ENCODE measurements around the gene SV2C. TPM values are rescaled to one million over a fixed set of nuclear protein-coding genes. Genes with fewer than 3 reads are reported as not detected.

SV2C gene
- total RNA-seq, 2 donors from 2014 or later = not detected

- Mint-ChIP-seq H3K9me3 (no peaks in the 10 kb centered on the region), H3K36me3 (ENCODE audit: low read depth) (no peaks in the 10 kb centered on the region), H3K27ac (no peak overlapping the region), H3K27me3 (ENCODE audit: insufficient read depth) (no peaks in the 10 kb centered on the region), H3K4me3 (no peak overlapping the region), H3K4me1 (no peaks in the 10 kb centered on the region)
- no peaks in the 10 kb centered on the region for H3K36me3 ChIP-seq (ENCODE audit: control insufficient read depth, insufficient read depth, low read length)
- DNase-seq = no peak
- no peaks in the 10 kb centered on the region for H3K9me3 ChIP-seq (ENCODE audit: control insufficient read depth, low read length)
- H3K9ac ChIP-seq (ENCODE audit: extremely low read depth, low read length, poor library complexity, severe bottlenecking) = no peak overlapping the region
- H3K27ac ChIP-seq (ENCODE audit: low read depth, low read length) = no peak overlapping the region
- no peaks in the 10 kb centered on the region for H3K27me3 ChIP-seq (ENCODE audit: control insufficient read depth, insufficient read depth, low read length, poor library complexity, severe bottlenecking)
- no peak overlapping the region for H3K4me3 ChIP-seq (ENCODE audit: low read length)
- no peak for TF ChIP-seq CTCF (conservative IDR thresholded peaks at IDR 0.05)
- WGBS, 2 experiments (ENCODE audit: insufficient coverage in 1 of 2, insufficient read length in 1 of 2) = 88 to 100% methylated on average over 1 to 3 of the region's 3 CpGs
- H3K4me1 ChIP-seq (ENCODE audit: control insufficient read depth, insufficient read depth, low read length) = no peaks in the 10 kb centered on the region
Measured at GRCh38 chr5:76154009-76154690, 71.0 kb downstream of the SV2C start.

- Histone ChIP-seq H3K27ac (ENCODE audit: low read depth, low read length) (no peak overlapping the region), H3K9me3 (ENCODE audit: control insufficient read depth, low read length) (no peaks in the 10 kb centered on the region), H3K4me1 (ENCODE audit: control insufficient read depth, insufficient read depth, low read length) (no peaks in the 10 kb centered on the region), H3K36me3 (ENCODE audit: control insufficient read depth, insufficient read depth, low read length) (no peaks in the 10 kb centered on the region), H3K27me3 (ENCODE audit: control insufficient read depth, insufficient read depth, low read length, poor library complexity, severe bottlenecking) (no peaks in the 10 kb centered on the region), H3K9ac (ENCODE audit: extremely low read depth, low read length, poor library complexity, severe bottlenecking) (no peak overlapping the region), H3K4me3 (ENCODE audit: low read length) (no peak overlapping the region)
- Mint-ChIP-seq H3K27me3 (ENCODE audit: insufficient read depth) (no peaks in the 10 kb centered on the region), H3K36me3 (ENCODE audit: low read depth) (no peaks in the 10 kb centered on the region), H3K4me1 (no peaks in the 10 kb centered on the region), H3K27ac (no peak overlapping the region), H3K4me3 (no peak overlapping the region), H3K9me3 (no peaks in the 10 kb centered on the region)
- TF ChIP-seq CTCF (conservative IDR thresholded peaks at IDR 0.05) = no peak
- DNase-seq = no peak
- 100% methylated on average over 1 of the region's 1 CpG; no CpG with 5 or more reads in 1 of the 2 experiments for WGBS, 2 experiments (ENCODE audit: insufficient coverage in 1 of 2, insufficient read length in 1 of 2)
Measured at GRCh38 chr5:76155536-76155935, 72.4 kb downstream of the SV2C start.

- no peak for DNase-seq
- no peak overlapping the region for H3K4me3 ChIP-seq (ENCODE audit: low read length)
- Mint-ChIP-seq H3K4me1 (no peaks in the 10 kb centered on the region), H3K36me3 (ENCODE audit: low read depth) (no peaks in the 10 kb centered on the region), H3K4me3 (no peak overlapping the region), H3K27me3 (ENCODE audit: insufficient read depth) (no peaks in the 10 kb centered on the region), H3K27ac (no peak overlapping the region), H3K9me3 (no peaks in the 10 kb centered on the region)
- H3K27ac ChIP-seq (ENCODE audit: low read depth, low read length) = no peak overlapping the region
- H3K9ac ChIP-seq (ENCODE audit: extremely low read depth, low read length, poor library complexity, severe bottlenecking) = no peak overlapping the region
- no peak for TF ChIP-seq CTCF (conservative IDR thresholded peaks at IDR 0.05)
- H3K9me3 ChIP-seq (ENCODE audit: control insufficient read depth, low read length) = no peaks in the 10 kb centered on the region
- WGBS, 2 experiments (ENCODE audit: insufficient coverage in 1 of 2, insufficient read length in 1 of 2) = 94% methylated on average over 4 of the region's 4 CpGs; no CpG with 5 or more reads in 1 of the 2 experiments
- H3K36me3 ChIP-seq (ENCODE audit: control insufficient read depth, insufficient read depth, low read length) = no peaks in the 10 kb centered on the region
- no peaks in the 10 kb centered on the region for H3K4me1 ChIP-seq (ENCODE audit: control insufficient read depth, insufficient read depth, low read length)
- no peaks in the 10 kb centered on the region for H3K27me3 ChIP-seq (ENCODE audit: control insufficient read depth, insufficient read depth, low read length, poor library complexity, severe bottlenecking)
Measured at GRCh38 chr5:76162335-76162734, 79.2 kb downstream of the SV2C start.

All from endodermal cell (in vitro differentiated cells).